ENCODE data around the gene PCYT2. TPM values are rescaled to one million over a fixed set of nuclear protein-coding genes. Genes with fewer than 3 reads are reported as not detected.
"Not testable (repeated sequence)": the region's sequence is repeated elsewhere in the genome, so short reads cannot be mapped to it uniquely, and the experiment has no call there.

Gene PCYT2
- total RNA-seq = 24.5 TPM

DNA sequence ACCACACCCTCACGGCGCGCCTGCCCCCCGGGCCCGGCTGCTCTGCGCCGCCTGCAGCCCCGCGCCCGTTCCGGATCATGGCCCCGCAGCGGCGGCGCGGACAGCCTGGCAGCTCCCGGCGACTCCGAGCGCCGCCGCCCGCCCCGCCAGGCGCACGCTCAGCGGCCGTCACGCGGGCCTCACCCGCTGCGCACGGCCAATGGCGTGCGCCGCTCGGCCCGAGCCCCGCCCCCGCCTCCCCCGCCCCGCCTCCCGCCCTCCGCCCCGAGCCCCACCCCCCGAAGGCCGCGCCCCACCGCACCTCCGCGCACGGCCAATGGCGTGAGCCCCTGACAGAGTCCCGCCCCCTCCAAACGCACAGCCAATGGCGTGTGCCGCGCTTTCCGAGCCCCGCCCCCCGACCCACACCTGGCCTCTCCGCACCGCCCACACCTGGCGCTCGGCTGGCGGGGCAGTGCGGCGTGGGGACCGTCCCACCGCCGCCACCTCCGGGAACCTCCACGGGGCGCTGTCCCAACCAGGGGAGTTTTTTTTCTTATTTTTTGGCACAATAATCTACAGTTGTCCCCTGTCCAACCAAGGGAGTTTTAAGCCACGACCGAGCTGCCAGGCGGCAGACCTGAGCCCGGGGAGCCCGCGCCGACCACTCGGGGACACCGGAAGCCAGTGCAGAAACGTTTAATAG lies at the start of gene PCYT2:
Gene PCYT2, minus strand, starts transcription at position 123 of the 685 bp plus-strand sequence. Its CDS starts 44 bp downstream, at position 79.
- peak; percentile 88 for DNase-seq

GRCh38 chr17:81960130-81960958 lies 49.1 kb upstream of the PCYT2 start:
- DNase-seq = no peak

DNA sequence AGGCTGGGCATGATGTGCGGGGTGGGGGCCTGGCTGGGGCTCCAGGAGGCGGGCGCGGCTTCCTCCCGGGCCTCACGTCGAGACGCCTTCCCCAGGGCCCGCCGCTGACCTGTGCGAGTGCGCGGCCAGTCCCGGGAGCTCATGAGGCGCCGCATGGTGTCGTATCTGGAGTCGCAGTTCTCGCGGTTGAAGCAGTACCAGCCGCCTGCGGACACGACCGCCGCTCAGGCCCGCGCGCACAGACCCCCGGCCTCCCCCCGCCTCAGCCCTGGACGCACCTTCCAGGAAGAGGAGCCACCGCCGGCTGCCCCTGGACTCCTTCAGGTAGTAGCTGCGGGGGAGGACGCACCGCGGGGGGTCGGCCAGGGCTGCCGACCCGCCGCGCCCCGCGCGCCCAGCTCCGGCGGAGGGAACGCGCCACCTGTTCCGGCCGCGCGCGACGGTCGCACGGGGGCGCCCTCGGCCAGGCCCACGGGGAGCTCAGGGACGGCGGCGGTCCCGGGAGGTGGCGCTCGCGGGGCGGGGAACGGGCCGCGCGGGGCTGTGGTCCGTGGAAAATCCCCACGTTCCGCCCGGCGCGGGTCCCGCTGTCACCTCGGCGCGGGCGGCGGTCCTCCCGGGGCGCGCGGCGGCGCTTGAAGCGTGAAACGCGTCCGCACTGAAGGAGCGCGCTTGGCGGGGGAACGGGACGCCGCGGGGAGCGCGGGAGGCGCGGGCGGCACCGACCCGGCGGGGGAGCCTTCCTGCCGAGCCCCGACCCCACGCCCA lies 48.3 kb upstream of the PCYT2 start:
- no peak for DNase-seq

DNA sequence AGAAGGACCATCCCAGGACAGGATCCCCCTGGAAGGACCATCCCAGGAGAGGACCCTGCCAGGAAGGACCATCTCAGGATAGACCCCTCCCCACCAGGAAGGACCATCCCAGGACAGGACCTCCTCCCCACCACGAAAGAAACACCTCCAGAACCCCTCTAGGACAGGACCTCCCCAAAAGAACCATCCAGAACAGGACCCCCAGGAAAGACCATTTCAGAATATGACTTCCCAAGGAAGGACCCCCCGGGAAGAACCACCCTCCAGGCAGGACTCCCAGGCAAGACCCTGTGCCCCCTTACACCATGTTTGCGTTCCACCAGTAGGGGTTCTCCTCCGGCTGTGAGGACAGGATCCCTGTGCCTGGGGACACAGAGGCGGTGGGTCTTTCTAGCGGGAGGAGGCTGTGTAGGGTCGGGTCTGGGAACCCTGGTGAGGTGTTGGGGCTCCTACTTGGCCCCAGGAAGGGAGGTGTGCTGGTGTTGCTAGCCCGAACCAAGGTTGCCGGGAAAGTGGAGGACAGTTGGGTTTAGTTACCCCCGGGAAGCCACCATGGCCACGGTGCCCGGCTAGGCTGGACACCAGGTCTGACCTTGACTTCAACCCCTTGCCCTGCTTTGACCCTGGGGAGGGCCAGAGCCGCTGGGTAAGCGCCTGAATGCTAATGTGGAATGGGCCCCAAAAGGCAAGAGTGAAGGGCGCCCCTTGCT lies 47.6 kb upstream of the PCYT2 start:
- no peak for DNase-seq

- no peak for DNase-seq
Measured at GRCh38 chr17:81957691-81958432, 46.7 kb upstream of the PCYT2 start.

DNA sequence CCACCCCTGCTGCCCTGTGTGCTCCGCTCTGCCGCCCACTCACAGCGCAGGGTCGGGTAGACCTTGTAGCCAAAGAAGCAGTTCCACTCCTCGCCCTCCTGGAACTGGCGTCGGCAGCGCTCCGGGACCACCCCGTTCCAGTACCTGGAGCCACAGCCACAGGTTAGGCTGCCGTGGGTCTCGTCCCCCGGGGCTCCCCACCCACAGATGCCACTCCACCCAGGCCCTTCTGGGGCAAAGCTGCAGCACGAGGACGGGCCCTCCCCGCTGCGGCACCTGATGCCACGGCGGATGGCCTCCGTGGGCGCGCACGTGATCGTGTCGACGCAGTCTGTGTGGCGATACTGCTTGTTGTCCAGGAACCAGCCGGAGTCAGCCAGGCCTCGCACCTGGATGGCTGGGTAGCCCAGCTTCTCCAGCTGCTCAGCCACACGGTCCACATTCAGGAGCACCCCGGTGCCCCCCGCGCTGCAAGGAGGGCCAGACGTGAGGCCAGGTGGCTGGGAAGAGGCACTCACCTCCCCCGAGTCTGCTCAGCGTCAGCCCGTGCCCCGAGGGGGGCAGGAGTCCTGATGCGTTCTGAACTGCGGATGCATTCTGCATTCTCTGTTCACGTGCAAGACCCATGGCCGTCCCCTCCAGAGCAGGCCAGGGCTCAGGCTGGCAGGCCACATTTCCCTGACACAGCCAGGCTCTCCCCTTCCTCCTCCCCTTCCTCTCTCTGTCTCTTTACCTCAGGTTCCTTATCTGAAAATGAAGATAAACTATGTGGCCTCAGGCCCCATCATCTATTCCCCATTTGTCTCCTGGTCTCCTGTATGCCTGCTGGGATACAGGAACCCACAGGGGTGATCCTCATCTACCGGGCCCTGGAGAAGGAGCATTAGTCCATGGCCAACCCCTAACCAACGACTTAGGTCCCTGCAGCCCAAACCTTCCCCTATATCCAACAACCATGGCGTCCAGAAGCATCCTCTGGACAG lies 45.7 kb upstream of the PCYT2 start:
- no peak for DNase-seq

GRCh38 chr17:81955756-81956544 lies 44.8 kb upstream of the PCYT2 start:
- no peak for DNase-seq

GRCh38 chr17:81955058-81955681 lies 44.0 kb upstream of the PCYT2 start:
- no peak for DNase-seq

GRCh38 chr17:81954131-81955057 lies 43.2 kb upstream of the PCYT2 start:
- no peak for DNase-seq

DNA sequence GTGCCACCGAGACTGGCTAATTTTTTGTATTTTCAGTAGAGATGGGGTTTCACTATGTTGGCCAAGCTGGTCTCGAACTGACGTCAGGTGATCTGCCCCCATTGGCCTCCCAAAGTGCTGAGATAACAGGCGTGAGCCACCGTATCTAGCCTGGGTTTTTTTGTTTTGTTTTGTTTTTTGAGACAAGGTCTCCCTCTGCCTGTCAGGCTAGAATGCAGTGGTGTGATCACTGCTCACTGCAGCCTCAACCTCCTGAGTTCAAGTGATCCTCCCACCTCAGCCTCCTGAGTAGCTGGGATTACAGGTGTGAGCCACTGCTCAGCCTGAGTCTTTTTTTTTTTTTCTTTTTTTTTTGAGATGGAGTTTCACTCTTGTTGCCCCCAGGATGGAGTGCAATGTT lies 42.2 kb upstream of the PCYT2 start:
- not testable (repeated sequence) for DNase-seq

GRCh38 chr17:81952792-81953228 lies 41.6 kb upstream of the PCYT2 start:
- no peak for DNase-seq

DNA sequence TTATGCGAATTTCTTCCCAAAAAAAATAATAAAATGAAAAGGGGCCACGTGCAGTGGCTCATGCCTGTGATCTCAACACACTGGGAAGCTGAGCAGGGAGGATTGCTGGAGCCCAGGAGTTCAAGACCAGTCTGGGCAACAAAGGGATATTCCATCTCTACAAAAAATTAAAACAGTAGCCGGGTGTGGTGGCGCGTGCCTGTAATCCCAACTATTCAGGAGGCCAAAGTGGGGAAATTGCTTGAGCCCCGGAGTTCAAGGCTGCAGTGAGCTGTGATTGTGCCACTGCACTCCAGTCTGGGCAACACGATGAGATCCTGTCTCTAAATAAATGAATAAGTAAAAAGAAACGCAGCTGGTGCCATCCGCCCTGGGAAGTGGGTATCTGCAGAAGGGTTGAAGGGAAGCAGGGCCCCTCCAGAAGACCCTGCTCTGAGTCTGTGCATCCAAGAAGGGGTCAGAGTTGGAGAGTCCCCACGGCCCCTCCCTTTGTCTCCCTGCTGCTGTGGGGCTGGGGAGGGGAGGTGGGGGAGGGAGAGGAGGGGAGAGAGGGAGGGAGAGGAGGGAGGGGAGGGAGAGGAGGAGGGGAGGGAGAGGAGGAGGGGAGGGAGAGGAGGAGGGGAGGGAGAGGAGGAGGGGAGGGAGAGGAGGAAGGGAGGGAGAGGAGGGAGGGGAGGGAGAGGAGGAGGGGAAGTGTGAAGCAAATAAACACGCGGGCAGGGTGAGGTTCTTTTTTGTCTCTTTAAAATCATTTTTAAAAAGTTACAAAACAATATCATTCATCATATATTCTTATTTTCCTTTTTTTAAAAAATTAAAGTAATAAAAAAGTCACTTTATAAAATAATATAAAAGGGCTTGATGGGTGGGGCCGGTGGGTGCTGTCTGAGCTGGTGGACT lies 40.8 kb upstream of the PCYT2 start:
- no peak for DNase-seq

GRCh38 chr17:81950501-81950900 lies 39.3 kb upstream of the PCYT2 start:
- no peak for DNase-seq

DNA sequence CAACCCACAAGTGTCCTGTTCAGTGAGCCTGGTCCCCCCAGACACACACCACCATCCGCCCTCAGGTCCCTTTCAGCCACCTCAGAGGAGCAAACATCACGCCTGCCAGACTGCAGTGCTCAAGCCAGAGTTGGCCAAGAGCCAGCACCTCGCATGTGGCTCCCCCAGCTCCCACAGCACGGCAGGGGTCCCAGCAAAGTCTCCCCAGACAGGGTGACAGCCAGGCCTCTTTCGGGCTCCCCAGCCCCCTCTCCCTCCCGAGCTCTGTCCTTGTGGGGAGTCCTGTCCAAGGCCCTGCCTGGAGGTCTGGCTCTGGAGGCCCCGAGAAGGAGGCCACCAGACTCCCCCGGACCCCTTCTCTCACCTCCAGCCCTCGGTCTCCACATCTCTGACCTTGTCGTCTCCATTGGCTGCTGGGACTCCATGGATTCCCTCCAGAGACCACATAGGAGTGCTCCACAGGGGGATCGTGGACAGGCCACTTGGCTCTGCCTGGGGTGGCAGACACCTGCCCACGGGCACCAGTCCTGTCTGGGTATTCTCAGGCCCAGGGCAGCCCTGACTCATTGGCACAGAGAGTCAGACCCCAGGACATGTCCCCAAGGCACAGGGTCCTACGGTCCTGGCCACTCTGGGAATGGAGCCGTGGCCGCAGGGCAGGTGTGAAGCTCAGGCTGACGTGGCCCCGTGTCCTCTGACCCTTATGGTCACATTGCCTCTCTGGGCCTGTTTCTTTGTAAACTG lies 37.6 kb upstream of the PCYT2 start:
- no peak for DNase-seq

DNA sequence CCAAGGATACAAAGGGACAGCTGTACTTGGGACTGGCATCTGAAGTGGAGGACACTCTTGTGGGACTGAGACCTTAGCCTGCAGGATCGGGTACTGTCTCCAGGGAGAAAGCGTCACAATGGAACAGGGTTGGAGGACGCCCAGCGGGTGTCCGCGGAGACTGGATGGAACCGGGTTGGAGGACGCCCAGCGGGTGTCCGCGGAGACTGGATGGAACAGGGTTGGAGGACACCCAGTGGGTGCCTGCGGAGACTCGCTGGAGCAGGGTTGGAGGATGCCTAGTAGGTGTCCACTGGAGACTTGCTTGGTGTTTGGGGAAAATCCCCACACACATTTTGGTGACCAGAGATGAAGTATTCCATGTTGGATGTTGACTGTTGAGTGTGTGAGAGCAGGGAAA lies 36.0 kb upstream of the PCYT2 start, which contains the start of gene MYADML2:
Gene MYADML2, minus strand, starts transcription at position 45 of the 400 bp plus-strand sequence. CDS start 5,492 bp downstream, outside the sequence.
- DNase-seq = no peak

GRCh38 chr17:81944858-81945257 lies 33.7 kb upstream of the PCYT2 start:
- DNase-seq = no peak

Data from occipital lobe (tissue), 2 donors.